Stimulated activated CD4-positive, alpha-beta T cell treated with anti-CD3 and anti-CD28 coated beads, TNF-alpha, amount 100 ng/mL, for 48 hours (primary cell): ENCODE data around the gene RINT1.
"Not testable (repeated sequence)": the region's sequence is repeated elsewhere in the genome, so short reads cannot be mapped to it uniquely, and the experiment has no call there.

Experiments used
- DNase-seq, 3 donors: peaks; one replicate each; pipeline ENCODE4 v3.0.0-alpha.2; 2020; ENCODE audit warnings: low read depth in 3 of 3

RINT1 gene

DNA sequence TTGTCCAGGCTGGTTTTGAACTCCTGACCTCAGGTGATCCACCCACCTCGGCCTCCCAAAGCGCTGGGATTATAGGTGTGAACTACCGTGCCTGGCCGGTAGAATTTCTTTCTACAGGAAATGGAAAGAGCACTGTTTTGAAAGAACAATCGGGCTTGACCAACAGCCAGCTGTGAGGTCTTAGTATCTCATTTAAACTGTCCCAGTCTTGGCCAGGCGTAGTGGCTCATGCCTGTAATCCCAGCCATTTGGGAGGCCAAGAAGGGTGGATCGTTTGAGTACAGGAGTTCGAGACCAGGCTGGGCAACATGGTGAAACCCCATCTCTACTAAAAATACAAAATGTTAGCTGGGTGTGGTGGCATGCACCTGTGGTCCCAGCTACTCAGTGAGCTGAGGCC is 67.1 kb downstream of the RINT1 start:
- DNase-seq: not testable (repeated sequence)

DNA sequence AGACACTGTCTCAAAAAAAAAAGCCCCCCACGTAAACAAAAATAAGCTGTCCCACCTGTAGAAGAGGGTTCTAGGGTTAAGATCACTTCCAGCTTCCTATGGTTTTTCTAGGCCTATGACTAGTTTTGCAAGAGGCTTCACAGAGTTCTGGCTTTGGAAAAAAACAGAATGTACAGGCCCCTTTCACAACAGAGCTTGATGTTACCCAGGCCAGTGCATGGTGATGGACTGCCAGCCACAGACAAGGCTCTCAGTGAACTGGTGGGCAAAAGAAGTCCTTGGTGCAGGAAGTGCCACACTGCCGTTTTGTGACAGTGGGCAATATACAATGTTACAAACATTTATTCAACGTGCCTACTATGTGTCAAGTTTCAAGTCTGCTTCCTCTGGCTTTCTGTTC is 67.5 kb downstream of the RINT1 start:
- DNase-seq: no peak

DNA sequence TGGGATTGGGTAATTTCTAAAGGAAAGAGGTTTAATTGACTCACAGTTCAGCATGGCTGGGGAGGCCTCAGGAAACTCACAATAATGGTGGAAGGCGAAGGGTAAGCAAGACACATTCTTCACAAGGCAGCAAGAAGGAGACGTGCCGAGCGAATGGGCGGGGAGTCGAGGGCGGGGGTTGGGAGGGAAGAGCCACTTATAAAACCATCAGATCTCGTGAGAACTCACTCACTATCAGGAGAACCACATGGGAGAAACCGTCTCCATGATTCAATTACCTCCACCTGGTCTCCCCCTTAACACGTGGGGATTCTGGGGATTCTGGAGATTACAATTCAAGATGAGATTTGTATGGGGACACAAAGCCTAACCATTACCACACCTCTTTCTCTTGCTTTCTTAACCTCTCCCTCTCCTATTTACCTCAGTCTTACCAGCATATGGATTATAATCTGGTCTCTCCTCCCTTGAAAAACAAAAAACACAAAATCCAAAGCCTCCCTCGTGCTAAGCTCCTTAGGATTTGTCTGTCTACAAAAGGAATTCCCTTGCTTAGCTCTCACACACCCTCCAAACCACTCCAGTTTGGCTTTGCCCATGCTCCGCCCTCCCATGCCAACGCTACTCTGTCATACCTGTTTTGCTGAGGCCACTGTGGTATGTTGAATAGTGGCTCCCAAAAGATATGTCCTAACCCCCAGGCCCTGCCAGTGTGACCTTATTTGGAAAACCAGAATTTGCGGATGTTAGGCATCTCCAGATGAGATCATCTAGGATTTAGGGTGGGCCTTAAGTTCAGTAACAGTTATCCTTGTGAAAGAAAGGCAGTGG is 68.9 kb downstream of the RINT1 start:
- no peak for DNase-seq

GRCh38 chr7:105602325-105603305 is 70.6 kb downstream of the RINT1 start:
- DNase-seq: no peak

DNA sequence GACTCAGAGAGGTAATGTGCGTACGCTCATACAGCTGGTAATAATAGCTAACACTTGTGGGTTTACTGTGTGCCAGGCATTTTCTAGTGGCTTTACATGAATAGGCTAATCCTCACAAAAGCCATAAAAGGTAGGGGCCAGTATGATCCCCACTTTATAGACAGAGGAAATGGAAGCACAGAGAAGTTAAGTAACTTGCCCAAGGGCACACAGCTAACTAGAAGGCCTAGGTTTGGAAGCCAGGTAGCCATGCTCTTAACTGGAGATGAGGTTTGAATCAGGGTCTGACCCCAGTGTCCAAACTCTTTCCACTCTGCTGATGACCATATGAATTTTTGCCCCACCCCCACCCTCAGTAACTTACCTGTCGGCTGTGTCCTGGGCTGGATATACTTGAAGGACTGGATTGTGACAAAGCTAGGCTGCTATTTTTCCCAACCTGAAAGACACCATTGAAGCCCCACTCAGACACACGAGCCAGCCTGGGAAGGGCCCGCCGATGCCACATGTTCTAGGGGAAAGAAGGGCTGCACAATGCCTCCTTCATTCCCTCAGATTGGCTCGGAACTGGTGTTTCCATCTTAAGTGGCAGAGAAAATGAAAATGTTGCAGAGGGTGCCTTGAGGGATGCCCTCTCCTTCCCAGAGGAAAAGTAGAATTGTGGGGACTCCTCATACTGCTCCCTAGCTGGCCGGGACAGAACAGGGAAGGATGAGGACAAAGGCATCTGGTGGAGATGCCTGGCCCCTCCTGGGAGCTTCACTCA is 78.3 kb downstream of the RINT1 start:
- no peak for DNase-seq

GRCh38 chr7:105611856-105612775 is 80.1 kb downstream of the RINT1 start:
- no peak for DNase-seq

GRCh38 chr7:105612806-105613205 is 80.8 kb downstream of the RINT1 start:
- DNase-seq: no peak

- no peak for DNase-seq
Measured at GRCh38 chr7:105613611-105614330, 81.8 kb downstream of the RINT1 start.

DNA sequence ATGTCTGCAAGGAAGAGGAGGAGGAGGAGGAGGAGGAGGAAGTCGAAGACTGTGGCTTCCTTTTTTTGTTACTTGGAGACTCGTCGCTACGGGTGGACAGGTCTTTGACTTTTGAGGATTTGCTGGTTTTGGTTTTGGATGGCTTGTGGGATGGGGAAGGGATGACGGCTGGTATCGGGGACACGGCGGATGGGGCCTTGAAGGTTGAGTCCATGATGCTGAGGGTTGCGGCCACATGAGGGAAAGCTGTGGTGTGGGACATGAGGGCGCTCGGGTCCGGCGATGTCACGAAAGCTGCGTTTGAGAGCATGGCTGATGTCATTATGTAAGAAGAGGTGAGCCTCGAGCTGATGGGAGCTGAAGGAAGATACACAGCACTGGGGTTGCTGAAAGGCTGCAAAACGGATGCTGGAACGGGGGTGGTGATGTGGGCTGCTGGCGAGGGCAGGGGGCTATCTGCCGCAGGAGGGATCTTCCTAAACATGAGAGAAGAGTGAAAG is 82.4 kb downstream of the RINT1 start:
- no peak for DNase-seq
